GM10248 (cell line): ENCODE measurements around the gene VPS4A.
"Not testable (repeated sequence)": the region's sequence is repeated elsewhere in the genome, so short reads cannot be mapped to it uniquely, and the experiment has no call there.

ENCODE experiments used
- CTCF ChIA-PET: fragments of 300-600 bp; sonication (Branson Sonifier 250); formaldehyde crosslinking; extraction: SDS; loops from one replicate; lab custom pipeline; 2021; ENCODE audit warnings: antibody characterized with exemption; lab: Yijun Ruan, JAX
- POLR2A ChIA-PET: fragments of 350-650 bp; sonication (Branson Sonifier 250); formaldehyde crosslinking; extraction: SDS; loops from one replicate; lab custom pipeline; 2020; ENCODE audit warnings: antibody characterized with exemption; lab: Yijun Ruan, JAX
- DNase-seq: peaks from one replicate; pipeline ENCODE4 v3.0.0; 2012; ENCODE audit errors: extremely low spot score
- TF ChIP-seq, protein P1 (sequence below): IDR thresholded peaks from 2 replicates; pipeline ENCODE4 v1.5.1; 2012; ENCODE audit warnings: mild to moderate bottlenecking, low read depth; ENCODE audit errors: extremely low read depth, missing control alignments, control extremely low read depth

VPS4A gene

DNA sequence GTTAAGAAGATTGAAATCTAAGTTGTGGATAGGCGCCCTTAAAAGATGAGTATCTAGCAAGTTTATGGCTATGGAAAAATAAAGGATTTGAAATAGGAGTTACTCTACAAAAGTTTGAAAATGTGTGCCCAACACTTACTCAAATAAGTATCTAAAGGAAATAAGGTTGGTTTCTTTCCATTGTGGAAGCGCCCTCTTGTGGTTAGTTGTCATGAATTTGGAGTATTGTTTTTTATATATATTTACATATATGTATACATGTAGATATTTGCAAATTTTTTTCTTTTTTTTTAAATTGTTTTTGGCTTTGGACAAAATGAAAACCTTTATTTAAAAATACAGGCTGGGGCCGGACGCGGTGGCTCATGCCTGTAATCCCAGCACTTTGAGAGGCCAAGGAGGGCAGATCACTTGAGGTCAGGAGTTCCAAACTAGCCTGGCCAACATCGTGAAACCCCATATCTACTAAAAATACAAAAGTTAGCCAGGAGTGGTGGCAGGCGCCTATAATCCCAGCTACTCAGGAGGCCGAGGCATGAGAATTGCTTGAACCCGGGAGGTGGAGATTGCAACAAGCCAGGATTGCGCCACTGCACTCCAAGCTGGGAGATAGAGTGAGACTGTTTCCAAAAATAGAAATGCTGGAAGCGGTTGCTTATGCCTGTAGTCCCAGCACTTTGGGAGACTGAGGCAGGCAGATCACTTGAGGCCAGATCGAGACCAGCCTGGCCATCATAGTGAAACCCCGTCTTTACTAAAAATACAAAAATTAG is 24.0 kb upstream of the VPS4A start:
- ChIA-PET POLR2A (interaction anchor here (0.9 kb wide), 1 partner anchor 137 kb away, joined by 5 read pairs; no protein-coding TSS in a partner anchor), CTCF (interaction anchor here (0.7 to 4.4 kb wide), 19 partner anchors 9 to 854 kb away, joined by 3 to 72 read pairs (median 4); no protein-coding TSS in a partner anchor)
- DNase-seq: peak; percentile 56
- TF ChIP-seq, protein P1, sequence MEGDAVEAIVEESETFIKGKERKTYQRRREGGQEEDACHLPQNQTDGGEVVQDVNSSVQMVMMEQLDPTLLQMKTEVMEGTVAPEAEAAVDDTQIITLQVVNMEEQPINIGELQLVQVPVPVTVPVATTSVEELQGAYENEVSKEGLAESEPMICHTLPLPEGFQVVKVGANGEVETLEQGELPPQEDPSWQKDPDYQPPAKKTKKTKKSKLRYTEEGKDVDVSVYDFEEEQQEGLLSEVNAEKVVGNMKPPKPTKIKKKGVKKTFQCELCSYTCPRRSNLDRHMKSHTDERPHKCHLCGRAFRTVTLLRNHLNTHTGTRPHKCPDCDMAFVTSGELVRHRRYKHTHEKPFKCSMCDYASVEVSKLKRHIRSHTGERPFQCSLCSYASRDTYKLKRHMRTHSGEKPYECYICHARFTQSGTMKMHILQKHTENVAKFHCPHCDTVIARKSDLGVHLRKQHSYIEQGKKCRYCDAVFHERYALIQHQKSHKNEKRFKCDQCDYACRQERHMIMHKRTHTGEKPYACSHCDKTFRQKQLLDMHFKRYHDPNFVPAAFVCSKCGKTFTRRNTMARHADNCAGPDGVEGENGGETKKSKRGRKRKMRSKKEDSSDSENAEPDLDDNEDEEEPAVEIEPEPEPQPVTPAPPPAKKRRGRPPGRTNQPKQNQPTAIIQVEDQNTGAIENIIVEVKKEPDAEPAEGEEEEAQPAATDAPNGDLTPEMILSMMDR: peak; percentile 46

- CTCF ChIA-PET: interaction anchor here (2.3 kb wide), 1 partner anchor 9 kb away, joined by 8 read pairs; no protein-coding TSS in a partner anchor
- DNase-seq, POLR2A ChIA-PET: not testable (repeated sequence)
Measured at GRCh38 chr16:69291657-69292056, 19.5 kb upstream of the VPS4A start.

DNA sequence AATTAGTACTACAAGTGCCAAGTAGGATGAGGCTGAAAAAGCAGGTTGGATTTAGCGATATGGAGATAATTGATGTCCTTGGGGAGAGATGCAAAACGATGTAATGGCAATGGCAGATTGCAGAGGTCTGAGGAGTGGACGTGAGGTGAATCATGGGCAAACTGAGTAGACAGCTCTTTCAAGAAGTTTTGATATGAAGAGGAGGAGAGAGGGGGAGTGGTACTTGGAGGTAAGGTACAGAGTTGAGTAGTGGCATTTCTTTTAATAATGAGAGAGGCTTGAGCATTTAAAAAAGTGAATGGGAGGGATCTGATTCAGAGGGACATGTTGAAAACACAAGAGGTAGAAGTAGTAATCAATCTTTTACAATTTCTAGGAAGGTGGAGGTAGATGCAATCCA is 17.7 kb upstream of the VPS4A start:
- CTCF ChIA-PET: interaction anchor here (1.1 kb wide), 1 partner anchor 151 kb away, joined by 3 read pairs; no protein-coding TSS in a partner anchor
- TF ChIP-seq, protein P1: no peak
- DNase-seq: no peak
- POLR2A ChIA-PET: no interaction called here

DNA sequence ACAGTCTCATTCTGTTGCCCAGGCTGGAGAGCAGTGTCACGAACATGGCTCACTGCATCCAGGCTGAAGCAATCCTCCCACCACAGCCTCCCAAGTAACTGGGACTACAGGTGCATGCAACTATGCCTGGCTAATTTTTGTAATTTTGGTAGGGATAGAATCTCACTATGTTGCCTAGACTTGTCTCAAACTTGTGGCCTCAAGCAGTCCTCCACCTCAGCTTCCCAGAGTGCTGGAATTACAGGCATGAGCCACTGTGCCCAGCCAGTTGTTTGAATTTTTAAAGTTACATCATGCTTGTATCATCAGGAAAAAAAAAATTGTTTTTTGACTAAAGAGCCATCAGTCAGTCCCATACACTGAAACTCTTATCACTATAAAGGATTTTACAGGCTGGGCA is 17.1 kb upstream of the VPS4A start:
- no peak for DNase-seq
- ChIA-PET CTCF (interaction anchor here (3.2 kb wide), 1 partner anchor 8 kb away, joined by 11 read pairs; no protein-coding TSS in a partner anchor), POLR2A (no interaction called here)
- TF ChIP-seq, protein P1: no peak

DNA sequence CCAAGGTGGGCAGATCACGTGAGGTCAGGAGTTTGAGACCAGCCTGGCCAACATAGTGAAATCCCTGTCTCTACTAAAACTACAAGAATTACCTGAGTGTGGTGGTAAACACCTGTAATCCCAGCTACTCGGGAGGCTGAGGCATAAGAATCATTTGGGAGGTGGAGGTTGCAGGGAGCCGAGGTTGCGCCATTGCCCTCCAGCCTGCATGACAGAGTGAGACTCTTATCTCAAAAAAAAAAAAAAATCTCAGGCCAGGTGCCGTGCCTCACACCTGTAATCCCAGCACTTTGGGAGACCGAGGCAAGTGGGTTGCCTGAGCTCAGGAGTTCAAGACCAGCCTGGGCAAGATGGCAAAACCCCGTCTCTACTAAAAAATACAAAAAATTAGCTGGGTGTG is 14.4 kb upstream of the VPS4A start:
- POLR2A ChIA-PET, DNase-seq: not testable (repeated sequence)
- CTCF ChIA-PET: interaction anchor here (1.3 to 3.2 kb wide), 2 partner anchors 11 to 29 kb away, joined by 3 to 11 read pairs; no protein-coding TSS in a partner anchor

- CTCF ChIA-PET: no interaction called here
- no peak for DNase-seq
- POLR2A ChIA-PET: no interaction called here
- TF ChIP-seq, protein P1: no peak
Measured at GRCh38 chr16:69298261-69298660, 12.9 kb upstream of the VPS4A start.

GRCh38 chr16:69301187-69301586 is 10.0 kb upstream of the VPS4A start:
- TF ChIP-seq, protein P1: no peak
- DNase-seq: no peak
- POLR2A ChIA-PET: no interaction called here
- CTCF ChIA-PET: interaction anchor here (0.6 to 2.9 kb wide), 5 partner anchors 9 to 134 kb away, joined by 3 to 8 read pairs (median 5); no protein-coding TSS in a partner anchor
